ENCODE data around the gene RSF1.
A peak's percentile ranks its signal among the peaks of the same experiment; 100 is the strongest.

RSF1 gene

DNA sequence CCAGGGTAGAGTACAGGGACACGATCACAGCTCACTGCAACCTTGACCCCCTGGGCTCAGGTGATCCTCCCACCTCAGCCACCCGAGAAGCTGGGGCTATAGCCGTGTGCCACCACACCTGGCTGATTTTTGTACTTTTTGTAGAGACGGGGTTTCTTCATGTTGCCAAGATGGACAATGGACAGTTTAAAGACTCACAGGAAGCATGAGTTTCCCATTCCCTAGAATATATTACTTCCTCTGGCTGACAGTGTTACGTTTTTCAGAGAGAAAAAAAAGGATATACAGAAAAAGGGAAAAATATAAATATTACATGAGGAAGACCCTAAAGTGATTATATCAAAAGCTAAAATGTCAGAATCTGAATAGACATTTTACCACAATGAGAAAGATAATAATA, 72.3 kb downstream of the RSF1 start:
- DNase-seq (ENCODE audit: low spot score) = no peak

DNA sequence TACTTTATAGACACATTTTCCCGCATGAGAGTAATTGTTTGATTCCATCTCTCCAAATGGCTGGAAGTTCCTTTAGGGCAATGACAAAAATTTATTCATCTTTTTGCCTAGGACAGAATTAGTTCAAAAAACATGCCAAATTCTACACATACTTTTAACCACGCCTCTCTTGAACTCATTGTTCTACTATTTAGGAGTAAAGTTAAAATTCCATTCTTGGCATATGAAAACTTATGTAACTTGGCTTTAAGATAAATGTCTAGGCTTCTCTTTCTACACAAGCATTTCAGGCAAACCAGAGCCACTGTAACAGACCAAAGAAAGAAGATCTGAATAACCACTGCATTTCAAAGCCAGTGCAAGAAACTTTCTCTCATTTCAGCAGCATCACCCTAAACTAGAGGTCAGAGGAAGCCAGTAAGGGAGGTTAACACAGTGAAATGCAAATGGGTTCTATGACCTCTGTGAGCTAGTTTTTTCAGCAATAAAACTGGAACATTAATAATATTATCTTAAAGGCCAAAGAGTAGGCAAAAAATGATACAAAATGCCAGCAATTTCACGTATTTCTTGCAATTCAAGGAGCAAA, 73.0 kb downstream of the RSF1 start:
- no peak for DNase-seq (ENCODE audit: low spot score)

DNA sequence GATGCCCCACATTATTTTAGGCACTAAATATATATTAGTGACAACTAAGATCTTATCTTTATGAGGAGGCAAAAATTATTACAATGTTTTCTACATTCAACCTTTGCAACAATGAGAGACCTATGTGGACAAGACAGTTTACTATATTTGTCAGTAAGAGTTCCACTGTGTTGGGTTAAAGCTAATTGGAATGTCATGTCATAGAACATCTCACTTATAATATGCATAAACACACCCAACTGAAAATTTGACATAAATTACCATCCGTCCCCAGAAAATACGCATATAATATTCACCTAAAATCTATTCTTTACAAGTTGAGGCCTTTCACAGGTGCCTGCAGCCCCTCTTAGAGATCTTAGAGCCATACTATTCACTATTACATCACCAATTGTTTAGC, 84.0 kb downstream of the RSF1 start:
- no peak for DNase-seq (ENCODE audit: low spot score)

DNA sequence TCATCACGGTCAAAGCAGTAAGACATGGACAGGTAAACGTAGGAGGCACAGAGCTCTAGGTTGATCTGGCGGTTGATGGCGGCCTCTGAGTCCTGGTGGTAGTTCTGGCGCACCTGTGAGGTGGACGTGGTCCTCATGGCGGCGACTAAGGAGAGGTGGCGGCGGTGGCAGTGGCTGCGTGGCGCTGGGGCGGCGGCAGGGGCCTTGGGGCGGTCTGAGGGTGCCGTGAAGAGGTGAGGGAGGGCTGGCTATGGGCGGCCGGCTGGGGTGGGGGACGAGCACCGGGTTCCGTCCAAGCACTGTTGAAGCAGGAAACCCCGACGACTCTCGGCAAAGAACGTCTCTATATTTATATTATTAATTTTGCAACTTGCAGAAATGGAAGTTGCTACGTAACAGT, 85.6 kb downstream of the RSF1 start:
- no peak for DNase-seq (ENCODE audit: low spot score)

DNA sequence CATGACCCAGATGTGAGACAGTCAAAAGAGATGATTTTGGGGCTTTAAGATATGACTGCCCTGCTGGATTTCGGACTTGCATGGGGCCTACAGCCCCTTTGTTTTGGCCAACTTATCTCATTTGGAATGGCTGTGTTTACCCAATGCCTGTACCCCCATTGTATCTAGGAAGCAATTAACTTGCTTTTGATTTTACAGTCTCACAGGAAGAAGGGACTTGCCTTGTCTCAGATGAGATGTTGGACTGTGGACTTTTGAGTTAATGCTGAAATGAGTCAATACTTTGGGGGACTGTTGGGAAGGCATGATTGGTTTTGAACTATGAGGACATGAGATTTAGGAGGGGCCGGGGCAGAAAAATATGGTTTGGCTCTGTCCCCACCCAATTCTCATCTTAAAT, 88.4 kb downstream of the RSF1 start:
- DNase-seq (ENCODE audit: low spot score) = no peak

DNA sequence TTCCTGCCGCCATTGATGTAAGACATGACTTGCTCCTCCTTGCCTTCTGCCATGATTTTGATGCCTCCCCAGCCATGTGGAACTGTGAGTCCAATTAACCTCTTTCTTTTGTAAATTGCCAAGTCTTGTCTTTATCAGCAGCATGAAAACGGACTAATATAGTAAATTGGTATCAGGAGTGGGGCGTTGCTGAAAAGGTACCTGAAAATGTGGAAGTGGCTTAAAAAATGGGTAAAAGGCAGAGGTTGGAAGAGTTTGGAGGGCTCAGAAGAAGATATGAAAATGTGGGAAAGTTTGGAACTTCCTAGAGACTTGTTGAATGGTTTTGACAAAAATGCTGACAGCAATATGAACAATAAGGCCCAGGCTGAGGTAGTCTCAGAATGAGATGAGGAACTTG, 89.7 kb downstream of the RSF1 start:
- no peak for DNase-seq (ENCODE audit: low spot score)

DNA sequence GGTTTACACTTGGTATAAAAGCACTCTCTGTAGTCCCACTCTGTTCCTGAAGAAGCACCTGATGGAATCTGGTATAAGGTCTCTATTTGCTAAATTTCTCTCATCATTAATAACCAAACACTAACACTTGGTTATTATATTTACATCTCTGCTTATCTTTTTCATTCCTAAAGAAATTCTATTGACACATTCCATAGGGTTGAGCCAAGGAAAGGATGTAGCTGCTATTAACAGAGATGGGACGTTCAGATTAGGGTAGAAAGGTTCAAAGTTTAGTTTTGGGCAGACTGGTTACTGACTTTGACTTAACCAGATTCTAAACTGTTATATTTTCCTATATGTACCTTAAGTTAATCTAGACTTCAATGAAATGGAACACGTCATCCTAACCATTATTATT, 91.5 kb downstream of the RSF1 start:
- no peak for DNase-seq (ENCODE audit: low spot score)

DNA sequence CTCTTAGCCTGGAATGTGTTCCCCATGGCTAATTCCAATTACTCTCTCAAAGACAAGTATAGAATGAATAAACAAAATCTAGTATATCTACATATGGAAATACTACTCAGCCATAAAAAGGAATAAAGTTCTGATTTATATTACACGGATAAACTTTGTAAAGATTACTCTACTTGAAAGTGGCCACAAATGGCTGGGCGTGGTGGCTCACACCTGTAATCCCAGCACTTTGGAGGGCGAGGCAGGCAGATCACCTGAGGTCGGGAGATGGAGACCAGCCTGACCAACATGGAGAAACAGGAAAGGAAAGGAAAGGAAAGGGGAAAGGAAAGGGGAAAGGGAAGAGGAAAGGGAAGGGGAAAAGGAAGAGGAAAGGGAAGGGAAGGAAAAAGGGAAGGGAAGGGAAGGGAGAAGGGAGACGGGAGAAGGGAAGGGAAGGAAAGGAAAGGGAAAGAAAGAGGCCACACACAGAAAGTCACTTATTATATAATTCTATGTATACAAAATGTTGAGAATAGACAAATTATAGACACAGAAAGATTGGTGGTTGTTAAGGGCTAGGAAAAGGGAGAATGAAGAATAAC, 92.2 kb downstream of the RSF1 start:
- DNase-seq (ENCODE audit: low spot score) = no peak

DNA sequence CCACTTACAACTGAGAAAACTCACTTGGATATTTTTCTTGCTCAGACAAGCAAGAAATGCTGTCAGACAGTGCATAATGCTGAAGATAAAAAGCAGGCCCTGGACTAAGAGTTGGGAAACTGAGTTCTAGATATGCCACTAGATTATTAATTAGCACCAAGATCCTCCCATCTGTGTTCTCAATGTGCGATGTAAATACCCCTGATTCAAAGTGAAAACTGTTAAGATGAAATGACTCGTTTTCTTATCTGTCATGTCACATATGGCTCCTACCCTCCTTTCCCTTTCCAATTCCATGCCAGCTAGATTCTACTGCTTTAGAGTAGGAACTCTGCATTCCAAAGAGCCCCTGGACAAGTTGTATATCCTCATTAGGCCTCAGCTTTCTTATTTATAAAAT, 94.0 kb downstream of the RSF1 start:
- no peak for DNase-seq (ENCODE audit: low spot score)

DNA sequence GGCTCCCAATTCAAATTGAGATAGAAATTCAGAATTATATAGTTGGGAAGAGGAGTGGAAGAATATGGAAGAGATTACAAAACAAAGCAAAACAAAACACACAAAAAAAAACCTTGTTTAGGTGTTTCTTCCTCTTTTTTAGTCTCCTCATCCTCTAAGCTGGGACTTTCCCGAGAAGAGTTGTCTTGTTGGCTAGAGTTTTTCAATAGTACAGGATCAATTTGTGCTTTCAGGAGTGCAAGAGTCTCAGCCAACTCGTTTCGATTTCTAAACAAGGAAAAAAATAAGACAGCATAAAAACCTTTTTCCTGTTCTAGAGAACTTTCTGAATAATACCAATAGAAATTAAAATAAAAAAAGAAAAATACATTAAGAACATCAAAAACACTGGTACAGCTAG, 95.1 kb downstream of the RSF1 start:
- no peak for DNase-seq (ENCODE audit: low spot score)

DNA sequence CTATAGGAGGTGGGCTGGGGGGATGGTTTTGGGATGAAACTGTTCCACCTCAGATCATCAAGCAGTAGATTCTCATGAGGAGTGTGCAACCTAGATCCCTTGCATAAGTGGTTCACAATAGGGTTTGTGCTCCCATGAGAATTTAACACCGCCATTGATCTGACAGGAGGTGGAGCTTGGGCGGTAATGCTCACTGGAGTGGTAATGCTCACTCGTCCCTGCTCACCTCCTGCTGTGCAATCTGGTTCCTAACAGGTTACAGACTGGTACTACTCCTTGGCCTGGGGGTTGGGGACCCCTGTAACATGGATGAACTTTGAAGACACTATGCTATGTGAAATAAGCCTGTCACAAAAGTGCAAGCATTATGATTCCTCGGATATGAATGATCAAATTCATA, 95.9 kb downstream of the RSF1 start:
- no peak for DNase-seq (ENCODE audit: low spot score)

DNA sequence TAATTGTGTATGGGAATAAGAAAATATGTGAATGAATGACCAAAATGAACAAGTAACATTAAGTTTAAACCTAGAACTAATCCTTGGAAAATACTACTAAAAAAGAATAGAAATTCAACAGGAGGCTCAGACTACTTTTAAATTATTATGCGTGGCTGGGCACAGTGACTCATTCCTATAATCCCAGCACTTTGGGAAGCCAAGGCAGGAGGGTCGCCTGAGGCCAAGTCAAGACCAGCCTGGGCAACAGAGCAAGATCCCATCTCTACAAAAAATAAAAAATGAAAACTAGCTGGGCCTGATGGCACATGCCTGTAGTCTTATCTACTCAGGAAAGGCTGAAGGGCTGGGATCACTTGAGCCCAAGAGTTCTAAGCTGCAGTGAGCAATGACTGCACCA, 97.5 kb downstream of the RSF1 start:
- no peak for DNase-seq (ENCODE audit: low spot score)

DNA sequence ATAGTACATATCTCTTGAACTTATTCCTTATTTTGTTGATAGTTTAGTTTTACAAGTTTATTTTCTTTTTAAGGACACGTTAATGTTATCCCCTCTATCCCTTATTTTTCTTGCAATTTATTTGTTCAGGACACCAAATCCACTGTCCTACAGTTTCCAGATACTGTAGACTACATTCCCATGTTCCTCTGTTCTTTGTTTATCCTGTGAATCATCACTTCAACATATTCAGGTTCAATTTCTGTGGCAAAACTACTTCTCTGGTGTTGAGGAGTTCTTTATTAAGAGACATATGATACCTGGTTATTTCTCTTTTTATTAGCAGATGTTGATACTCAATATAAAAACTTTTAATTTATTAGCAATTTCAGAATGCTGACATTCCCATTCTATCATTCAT, 110.2 kb downstream of the RSF1 start:
- DNase-seq (ENCODE audit: low spot score) = peak; percentile 30

DNA sequence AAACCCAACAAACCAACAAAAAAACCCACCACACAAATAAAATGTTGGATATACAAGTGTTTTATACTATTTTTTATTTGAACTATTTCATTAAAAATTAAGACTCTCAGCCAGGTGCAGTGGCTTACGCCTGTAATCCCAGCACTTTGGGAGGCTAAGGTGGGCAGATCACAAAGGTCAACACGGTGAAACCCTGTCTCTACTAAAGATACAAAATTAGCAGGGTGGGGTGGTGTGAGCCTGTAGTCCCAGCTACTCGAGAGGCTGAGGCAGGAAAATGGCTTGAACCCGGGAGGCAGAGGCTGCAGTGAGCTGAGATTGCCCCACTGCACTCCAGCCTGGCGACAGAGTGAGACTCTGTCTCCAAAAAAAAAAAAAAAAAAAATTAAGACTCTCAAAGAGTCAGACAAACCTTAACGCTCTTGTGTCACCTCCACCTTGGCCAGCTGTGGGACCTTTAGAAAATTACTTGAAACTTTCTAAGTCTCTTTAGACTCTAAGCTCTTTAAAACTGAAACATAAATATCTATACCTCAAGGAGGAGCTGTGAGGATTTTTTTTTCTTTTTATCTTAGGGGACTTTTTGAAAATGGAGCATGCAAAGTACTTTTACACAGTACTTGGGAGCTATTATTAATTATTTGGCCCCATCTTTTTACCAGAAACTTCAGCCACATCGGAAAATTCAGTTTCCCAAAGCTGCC, 114.5 kb downstream of the RSF1 start:
- no peak for DNase-seq (ENCODE audit: low spot score)

DNA sequence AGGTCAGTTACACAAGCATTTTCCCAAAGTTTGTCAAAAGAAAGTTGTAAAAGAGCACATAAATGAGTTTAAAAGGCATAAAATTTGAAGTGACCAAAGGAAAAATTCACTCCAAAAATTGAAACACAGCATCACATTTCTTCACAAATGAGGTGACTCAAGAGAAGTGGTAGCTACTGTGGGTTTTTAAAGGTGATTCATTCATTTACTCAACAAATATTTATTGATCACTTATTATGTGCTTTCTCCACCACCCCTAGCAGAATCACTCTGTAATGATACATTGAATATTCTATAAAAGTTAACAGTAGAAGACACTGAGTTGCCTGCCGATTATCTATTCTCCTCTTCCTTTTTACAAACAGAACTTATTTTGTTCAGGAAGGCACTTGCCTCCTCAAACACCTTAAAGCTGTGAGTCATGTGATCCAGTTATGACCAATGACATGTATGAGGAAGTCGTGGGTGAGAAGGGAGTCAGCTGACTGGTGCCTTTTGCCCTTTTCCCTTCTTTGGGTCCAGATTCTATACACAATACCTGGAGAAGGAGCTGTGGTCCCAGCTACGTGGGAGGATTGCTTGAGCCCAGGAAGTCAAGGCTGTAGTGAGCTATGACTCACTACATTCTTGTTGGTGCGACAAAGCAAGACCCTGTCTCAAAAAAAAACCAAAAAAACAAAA, 115.2 kb downstream of the RSF1 start:
- DNase-seq (ENCODE audit: low spot score) = peak; percentile 73

DNA sequence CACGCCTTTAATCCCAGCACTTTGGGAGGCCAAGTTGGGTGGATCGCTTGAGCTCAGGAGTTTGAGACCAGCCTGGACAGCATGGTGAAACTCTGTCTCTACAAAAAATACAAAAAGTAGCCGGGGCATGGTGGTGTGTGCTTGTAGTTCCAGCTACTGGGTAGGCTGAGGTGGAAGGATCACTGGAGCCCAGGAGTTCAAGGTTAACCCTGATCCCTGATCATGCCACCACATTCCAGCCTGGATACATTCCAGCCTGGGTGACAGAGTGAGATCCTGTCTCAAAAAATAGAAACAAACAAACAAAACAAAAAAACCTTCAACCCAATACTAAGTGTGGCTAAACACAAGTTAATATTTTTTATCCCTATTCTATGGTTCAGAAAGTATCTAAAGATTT, 116.5 kb downstream of the RSF1 start:
- no peak for DNase-seq (ENCODE audit: low spot score)

DNA sequence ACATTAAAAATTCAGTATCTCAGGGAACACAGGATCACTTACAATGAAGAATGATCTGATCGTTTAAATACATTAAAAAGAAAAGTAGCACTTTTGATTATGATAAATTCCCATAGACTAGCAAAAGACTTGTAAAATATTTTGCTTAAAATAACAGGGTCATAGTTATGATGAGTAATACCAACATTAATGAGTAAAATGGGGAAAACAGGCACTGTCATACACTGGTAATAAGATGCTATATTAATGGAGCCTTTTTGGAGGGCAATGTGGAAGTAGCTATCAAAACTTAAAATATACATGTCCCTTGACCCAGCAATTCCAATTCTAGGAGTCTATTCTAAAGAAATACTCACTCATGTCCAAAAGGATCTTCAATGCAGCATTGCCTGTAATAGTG, 121.1 kb downstream of the RSF1 start:
- no peak for DNase-seq (ENCODE audit: low spot score)

DNA sequence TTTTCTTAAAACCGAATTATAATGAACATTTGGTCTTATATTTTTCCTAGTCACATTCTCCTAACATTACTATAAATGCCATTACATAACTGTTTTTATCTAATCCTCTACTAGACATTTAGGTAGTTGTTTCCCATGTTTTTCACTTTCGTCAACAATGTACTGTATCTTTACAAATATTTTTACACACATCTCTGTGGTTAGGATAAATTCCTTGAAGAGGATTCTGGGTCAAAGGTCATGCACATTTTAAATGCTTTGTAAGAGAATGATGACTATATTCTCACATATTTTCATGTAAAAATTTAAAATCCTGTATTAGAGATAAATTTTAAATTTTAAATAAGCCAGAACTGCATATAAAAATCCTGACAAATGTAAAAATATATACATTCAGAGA, 121.6 kb downstream of the RSF1 start:
- no peak for DNase-seq (ENCODE audit: low spot score)

DNA sequence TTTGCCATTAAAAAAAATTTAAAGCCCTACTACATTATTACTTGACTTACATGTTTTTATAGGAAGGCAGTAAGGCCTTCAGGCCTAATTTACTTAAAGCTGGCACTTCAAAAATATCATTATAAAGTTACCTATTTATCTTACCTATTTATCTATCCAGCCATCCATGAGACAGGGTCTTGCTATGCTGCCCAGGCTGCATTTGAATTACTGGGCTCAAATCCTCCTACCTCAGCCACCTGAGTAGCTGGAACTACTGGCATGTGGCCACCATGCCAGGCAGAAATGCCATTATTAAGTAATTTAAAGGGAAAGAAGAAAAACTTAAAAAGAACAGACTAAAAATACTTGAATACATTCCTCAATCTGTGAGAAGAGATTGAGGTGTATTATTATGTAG, 122.7 kb downstream of the RSF1 start:
- no peak for DNase-seq (ENCODE audit: low spot score)

DNA sequence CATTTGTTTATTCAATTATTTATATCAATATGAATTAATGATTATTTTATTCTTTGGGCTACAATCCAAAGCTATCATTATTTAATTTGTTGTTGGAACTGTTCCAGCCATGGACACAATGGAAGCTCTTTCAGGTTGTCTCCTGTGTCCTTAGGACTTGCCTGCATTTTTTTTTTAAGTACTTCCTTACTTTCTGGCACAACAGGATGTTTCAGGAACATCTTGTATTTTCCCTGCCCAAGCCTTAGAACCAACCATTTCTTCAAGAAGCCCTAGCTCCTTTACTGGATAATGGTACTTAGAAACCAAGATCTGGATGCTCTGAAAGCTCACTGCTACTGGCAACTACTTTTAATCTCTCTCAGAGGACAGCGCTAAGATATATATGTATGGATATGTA, 125.1 kb downstream of the RSF1 start:
- DNase-seq (ENCODE audit: low spot score) = no peak

DNA sequence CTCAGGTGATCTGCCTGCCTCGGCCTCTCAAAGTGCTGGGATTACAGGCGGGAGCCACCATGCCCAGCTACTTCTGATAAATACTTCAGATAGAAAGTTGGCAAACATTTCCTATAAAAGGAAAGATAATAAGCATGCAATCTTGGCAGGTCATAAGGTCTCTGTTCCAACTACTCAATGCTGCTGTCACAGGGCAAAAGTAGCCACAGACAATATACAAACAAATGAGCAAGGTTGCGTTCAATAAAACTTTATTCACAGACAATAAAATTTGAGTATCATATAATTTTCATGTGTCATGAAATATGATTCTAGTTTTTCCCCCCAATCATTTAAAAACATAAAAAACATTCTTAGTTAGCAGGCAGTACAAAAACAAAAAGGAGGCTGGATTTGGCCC, 129.9 kb downstream of the RSF1 start:
- DNase-seq (ENCODE audit: low spot score) = no peak

DNA sequence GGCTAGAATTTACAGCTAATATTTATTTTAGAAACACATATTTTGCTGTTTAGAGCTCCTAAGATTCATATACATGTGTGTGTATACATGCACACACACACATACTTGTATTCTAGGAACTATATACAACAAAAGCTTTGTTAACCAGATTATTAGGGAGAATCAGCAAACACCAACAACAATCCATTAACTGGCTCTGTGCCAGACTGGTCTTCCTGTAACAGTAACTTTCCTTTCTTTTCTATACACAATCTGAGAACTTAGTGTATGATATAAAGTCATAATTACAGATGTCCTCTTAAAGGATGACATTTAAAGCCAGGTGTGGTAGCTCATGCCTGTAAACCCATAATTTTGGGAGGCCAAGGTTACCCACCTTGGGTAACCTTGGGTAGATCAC, 133.4 kb downstream of the RSF1 start:
- no peak for DNase-seq (ENCODE audit: low spot score)

DNA sequence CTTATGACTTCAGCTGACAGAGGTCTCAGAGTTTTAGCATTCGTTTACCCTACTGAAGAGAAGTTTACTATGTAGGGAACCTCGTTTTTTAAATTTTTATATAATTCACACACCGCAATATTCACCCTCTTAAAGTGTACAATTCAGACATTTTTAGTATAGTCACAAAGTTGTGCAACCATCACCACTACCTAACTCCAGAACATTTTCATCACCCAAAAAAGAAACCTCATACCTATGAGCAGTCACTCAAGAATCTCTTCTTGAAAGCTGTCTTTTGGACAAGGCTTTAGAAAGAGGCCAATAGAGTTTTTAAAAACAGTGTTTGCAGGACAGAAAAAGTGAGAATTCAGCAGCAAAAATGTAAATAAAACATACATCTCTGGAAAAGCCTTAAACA, 143.4 kb downstream of the RSF1 start:
- DNase-seq (ENCODE audit: low spot score) = no peak

DNA sequence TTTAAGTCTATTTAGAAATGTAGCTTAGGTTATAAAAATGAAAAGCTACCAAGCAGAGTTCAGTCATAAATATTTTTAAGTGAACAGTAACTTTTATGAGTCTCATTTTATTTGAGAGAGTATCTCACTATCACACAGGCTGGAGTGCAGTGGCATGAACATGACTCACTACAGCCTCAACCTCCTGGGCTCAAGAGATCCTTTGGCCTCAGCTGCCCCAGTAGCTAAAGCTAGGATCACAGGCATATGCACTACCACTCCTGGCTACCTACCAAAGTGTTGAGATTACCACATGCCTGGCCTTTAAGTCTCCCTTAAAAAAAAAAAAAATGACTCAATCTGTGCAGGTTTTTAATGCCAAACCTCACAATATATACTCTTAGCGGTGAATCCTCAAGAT, 148.3 kb downstream of the RSF1 start:
- no peak for DNase-seq (ENCODE audit: low spot score)
